Smooth muscle cell (in vitro differentiated cells): ENCODE results near the gene PCDHA5. TPM values are rescaled to one million over a fixed set of nuclear protein-coding genes. Genes with fewer than 3 reads are reported as not detected.
"Not testable (repeated sequence)": the region's sequence is repeated elsewhere in the genome, so short reads cannot be mapped to it uniquely, and the experiment has no call there.

Experiments used
- DNase-seq: peaks from one replicate; lab custom pipeline; 2025; ENCODE audit not compliant: unreplicated experiment; lab: John Stamatoyannopoulos, UW
- H2AFZ ChIP-seq: fragments of 200-600 bp; sonication (generic); 2 replicates; pipeline ENCODE4 v1.6.0; 2016; ENCODE audit warnings: antibody characterized with exemption, low read depth, mild to moderate bottlenecking
- H3F3A ChIP-seq: fragments of 200-600 bp; sonication (generic); 2 replicates; pipeline ENCODE4 v1.6.0; 2017; ENCODE audit warnings: antibody characterized with exemption, low read depth
- H3K27ac ChIP-seq: fragments of 200-600 bp; sonication (generic); 2 replicates; pipeline ENCODE4 v1.5.1; 2016; ENCODE audit warnings: low read depth, mild to moderate bottlenecking
- H3K27me3 ChIP-seq: fragments of 200-600 bp; sonication (generic); 2 replicates; pipeline ENCODE4 v1.6.1; 2016; ENCODE audit warnings: low read depth, mild to moderate bottlenecking
- H3K36me3 ChIP-seq: fragments of 200-600 bp; sonication (generic); 2 replicates; pipeline ENCODE4 v1.5.1; 2016; ENCODE audit warnings: low read depth
- H3K4me1 ChIP-seq: fragments of 200-600 bp; sonication (generic); 2 replicates; pipeline ENCODE4 v1.5.1; 2016; ENCODE audit warnings: low read depth
- H3K4me2 ChIP-seq: fragments of 200-600 bp; sonication (generic); 2 replicates; pipeline ENCODE4 v1.6.0; 2016; ENCODE audit warnings: mild to moderate bottlenecking
- H3K4me3 ChIP-seq: fragments of 200-600 bp; sonication (generic); 2 replicates; pipeline ENCODE4 v1.5.1; 2016; ENCODE audit warnings: mild to moderate bottlenecking
- H3K79me2 ChIP-seq: fragments of 200-600 bp; sonication (generic); 2 replicates; pipeline ENCODE4 v1.6.0; 2016; ENCODE audit warnings: low read depth, mild to moderate bottlenecking
- H3K9ac ChIP-seq: fragments of 200-600 bp; sonication (generic); 2 replicates; pipeline ENCODE4 v1.6.0; 2016; ENCODE audit warnings: low read depth
- H3K9me3 ChIP-seq: fragments of 200-600 bp; sonication (generic); replicated peaks from 2 replicates; pipeline ENCODE4 v1.5.1; 2016; ENCODE audit warnings: low read depth
- H4K20me1 ChIP-seq: fragments of 200-600 bp; sonication (generic); 2 replicates; pipeline ENCODE4 v1.6.0; 2016; ENCODE audit warnings: low read depth
- WGBS: methylation state at CpG from one replicate; pipeline ENCODE4 v1.1.7; 2016; ENCODE audit warnings: low lambda C conversion rate; 5-methylcytosine and 5-hydroxymethylcytosine counted together
- polyA plus RNA-seq: library from polyadenylated mRNA; unstranded; fragments of >200 nt; fragmentation: Nextera tagmentation; extraction: Ambion mirVana; gene quantifications from 2 replicates; pipeline ENCODE4 v1.2.1, GENCODE V29; 2016
- total RNA-seq: library from RNA; depleted of rRNA; stranded (reverse); fragments of >200 nt; gene quantifications from 2 replicates; pipeline ENCODE4 v1.2.3, GENCODE V29; 2014
- TF ChIP-seq, protein P1 (sequence below): fragments of 200-600 bp; sonication (generic); IDR thresholded peaks from 2 replicates; pipeline ENCODE4 v1.5.1; 2017; ENCODE audit warnings: borderline replicate concordance, mild to moderate bottlenecking, antibody characterized with exemption; ENCODE audit not compliant: insufficient read depth, poor library complexity, severe bottlenecking

Gene PCDHA5
- total and polyA plus RNA-seq, 2 experiments from 2014 or later, result 0.05 to 0.31 TPM

DNA sequence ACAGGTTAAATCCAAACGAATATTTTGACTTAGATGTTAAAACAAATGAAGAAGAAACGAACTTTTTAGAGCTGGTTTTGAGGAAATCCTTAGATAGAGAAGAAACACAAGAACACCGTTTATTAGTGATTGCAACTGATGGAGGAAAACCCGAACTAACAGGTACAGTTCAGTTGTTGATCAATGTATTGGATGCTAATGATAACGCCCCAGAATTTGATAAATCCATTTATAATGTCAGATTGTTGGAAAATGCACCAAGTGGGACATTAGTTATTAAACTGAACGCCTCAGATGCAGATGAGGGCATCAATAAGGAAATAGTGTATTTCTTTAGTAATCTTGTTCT, 842 bp downstream of the PCDHA5 start:
- H3K27me3 ChIP-seq, result no peaks in the 10 kb centered on the region
- H3K79me2 ChIP-seq, result no peaks in the 10 kb centered on the region
- WGBS, result 94% methylated on average over 6 of the region's 6 CpGs
- no peaks in the 10 kb centered on the region for H4K20me1 ChIP-seq
- H3K36me3 ChIP-seq, result no peaks in the 10 kb centered on the region
- TF ChIP-seq, protein P1, sequence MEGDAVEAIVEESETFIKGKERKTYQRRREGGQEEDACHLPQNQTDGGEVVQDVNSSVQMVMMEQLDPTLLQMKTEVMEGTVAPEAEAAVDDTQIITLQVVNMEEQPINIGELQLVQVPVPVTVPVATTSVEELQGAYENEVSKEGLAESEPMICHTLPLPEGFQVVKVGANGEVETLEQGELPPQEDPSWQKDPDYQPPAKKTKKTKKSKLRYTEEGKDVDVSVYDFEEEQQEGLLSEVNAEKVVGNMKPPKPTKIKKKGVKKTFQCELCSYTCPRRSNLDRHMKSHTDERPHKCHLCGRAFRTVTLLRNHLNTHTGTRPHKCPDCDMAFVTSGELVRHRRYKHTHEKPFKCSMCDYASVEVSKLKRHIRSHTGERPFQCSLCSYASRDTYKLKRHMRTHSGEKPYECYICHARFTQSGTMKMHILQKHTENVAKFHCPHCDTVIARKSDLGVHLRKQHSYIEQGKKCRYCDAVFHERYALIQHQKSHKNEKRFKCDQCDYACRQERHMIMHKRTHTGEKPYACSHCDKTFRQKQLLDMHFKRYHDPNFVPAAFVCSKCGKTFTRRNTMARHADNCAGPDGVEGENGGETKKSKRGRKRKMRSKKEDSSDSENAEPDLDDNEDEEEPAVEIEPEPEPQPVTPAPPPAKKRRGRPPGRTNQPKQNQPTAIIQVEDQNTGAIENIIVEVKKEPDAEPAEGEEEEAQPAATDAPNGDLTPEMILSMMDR, result no peak
- H2AFZ ChIP-seq, result no peak overlapping the region
- H3K4me2 ChIP-seq, result no peak overlapping the region
- H3K4me1 ChIP-seq, result no peaks in the 10 kb centered on the region
- H3K9me3 ChIP-seq, result no peaks in the 10 kb centered on the region
- H3F3A ChIP-seq, result no peaks in the 10 kb centered on the region
- H3K27ac ChIP-seq, result no peak overlapping the region
- DNase-seq, result no peak
- no peak overlapping the region for H3K4me3 ChIP-seq
- H3K9ac ChIP-seq, result no peak overlapping the region

DNA sequence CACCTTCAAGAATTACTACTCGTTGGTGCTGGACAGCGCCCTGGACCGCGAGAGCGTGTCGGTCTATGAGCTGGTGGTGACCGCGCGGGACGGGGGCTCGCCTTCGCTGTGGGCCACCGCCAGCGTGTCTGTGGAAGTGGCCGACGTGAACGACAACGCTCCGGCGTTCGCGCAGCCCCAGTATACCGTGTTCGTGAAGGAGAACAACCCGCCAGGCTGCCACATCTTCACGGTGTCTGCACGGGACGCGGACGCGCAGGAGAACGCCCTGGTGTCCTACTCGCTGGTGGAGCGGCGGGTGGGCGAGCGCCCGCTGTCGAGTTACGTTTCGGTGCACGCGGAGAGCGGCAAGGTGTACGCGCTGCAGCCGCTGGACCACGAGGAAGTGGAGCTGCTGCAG, 1.6 kb downstream of the PCDHA5 start:
- not testable (repeated sequence) for H3K4me3 ChIP-seq, H3K9ac ChIP-seq, H3K79me2 ChIP-seq, H3K4me1 ChIP-seq, H3F3A ChIP-seq, H3K4me2 ChIP-seq, H3K27me3 ChIP-seq, H3K9me3 ChIP-seq, H2AFZ ChIP-seq, DNase-seq, H3K36me3 ChIP-seq, H4K20me1 ChIP-seq, H3K27ac ChIP-seq
- 99% methylated on average over 48 of the region's 48 CpGs for WGBS

DNA sequence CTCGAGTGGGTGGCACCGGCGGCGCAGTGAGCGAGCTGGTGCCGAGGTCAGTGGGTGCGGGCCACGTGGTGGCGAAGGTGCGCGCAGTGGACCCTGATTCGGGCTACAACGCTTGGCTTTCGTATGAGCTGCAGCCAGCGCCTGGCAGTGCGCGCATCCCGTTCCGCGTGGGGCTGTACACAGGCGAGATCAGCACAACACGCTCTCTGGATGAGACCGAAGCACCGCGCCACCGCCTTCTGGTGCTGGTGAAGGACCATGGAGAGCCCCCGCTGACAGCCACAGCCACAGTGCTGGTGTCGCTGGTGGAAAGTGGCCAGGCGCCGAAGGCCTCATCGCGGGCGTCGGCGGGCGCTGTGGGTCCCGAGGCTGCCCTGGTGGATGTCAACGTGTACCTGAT, 2.1 kb downstream of the PCDHA5 start:
- H3K27ac ChIP-seq, result no peak overlapping the region
- H3K9me3 ChIP-seq, result no peaks in the 10 kb centered on the region
- no peaks in the 10 kb centered on the region for H3K4me1 ChIP-seq
- H3K27me3 ChIP-seq, result no peaks in the 10 kb centered on the region
- H3K4me3 ChIP-seq, result no peak overlapping the region
- WGBS, result 97% methylated on average over 36 of the region's 38 CpGs
- H4K20me1 ChIP-seq, result no peaks in the 10 kb centered on the region
- no peaks in the 10 kb centered on the region for H3K36me3 ChIP-seq
- H3K4me2 ChIP-seq, result no peak overlapping the region
- H3K9ac ChIP-seq, result no peak overlapping the region
- TF ChIP-seq, protein P1, result no peak
- no peaks in the 10 kb centered on the region for H3F3A ChIP-seq
- H3K79me2 ChIP-seq, result no peaks in the 10 kb centered on the region
- H2AFZ ChIP-seq, result no peak overlapping the region
- no peak for DNase-seq

DNA sequence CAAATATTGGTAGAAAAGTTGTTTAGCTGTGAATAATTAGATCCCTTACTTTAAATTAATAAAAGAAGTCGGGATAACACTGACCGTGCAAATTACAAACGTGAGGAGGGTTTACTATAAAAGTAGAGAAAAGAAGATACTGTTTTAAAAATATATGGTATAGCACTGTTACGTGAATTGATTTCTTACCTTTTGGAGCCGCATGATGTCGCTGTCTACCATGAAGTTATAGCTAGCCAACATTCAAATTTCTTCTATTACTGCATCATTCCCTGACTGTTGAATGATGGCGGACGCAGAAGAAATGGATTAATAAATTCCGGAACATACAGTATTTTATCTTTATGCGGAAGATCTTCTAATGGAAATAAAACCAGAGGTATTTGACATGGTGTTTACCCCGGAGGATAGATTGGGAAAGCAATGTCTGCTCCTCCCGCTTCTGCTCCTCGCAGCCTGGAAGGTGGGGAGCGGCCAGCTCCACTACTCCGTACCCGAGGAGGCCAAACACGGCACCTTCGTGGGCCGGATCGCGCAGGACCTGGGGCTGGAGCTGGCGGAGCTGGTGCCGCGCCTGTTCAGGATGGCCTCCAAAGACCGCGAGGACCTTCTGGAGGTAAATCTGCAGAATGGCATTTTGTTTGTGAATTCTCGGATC, 6.4 kb downstream of the PCDHA5 start, which contains the start of gene PCDHA6:
PCDHA6 (plus strand) TSS at position 257 of the 658 bp plus-strand sequence; CDS start at position 389, 132 bp downstream.
- Histone ChIP-seq H3F3A (no peaks in the 10 kb centered on the region), H2AFZ (no peak within 1 kb of the TSS), H3K9ac (no peak within 1 kb of the TSS), H3K4me1 (no peaks in the 10 kb centered on the region), H3K79me2 (no peaks in the 10 kb centered on the region), H4K20me1 (no peaks in the 10 kb centered on the region), H3K9me3 (no peaks in the 10 kb centered on the region), H3K4me2 (no peak within 1 kb of the TSS), H3K27me3 (no peaks in the 10 kb centered on the region), H3K27ac (no peak within 1 kb of the TSS), H3K36me3 (no peaks in the 10 kb centered on the region), H3K4me3 (no peak within 1 kb of the TSS)
- WGBS, result 94% methylated on average over 27 of the region's 27 CpGs
- TF ChIP-seq, protein P1, result no peak
- no peak for DNase-seq
